GM18870 (cell line): ENCODE measurements around the gene RNF220.

Experiments used
- ATAC-seq: cut with Tn5 transposase; IDR thresholded peaks from one replicate; pipeline ENCODE4 v1.9.1; 2021; ENCODE audit warnings: moderate library complexity; ENCODE audit not compliant: unreplicated experiment

The RNF220 gene

DNA sequence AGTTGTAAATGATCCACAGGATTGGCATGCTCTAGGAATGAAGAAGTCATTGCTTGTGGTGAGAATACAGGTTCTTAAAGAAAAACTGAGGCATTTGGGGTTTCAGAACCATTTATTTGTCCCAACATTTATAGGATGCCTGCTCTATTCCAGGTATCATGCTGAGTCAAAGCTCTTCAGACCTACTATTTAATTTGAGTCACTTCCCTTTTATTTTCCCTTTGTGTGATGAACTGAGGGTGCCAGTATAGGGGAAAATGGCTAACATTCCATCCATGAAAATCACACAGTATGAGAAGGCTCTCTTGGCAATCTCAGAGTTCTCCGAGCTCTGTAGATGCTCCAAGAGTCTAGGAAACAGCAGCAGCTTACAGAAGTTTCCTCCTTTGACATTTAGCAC, 110.4 kb downstream of the RNF220 start:
- ATAC-seq: no peak

DNA sequence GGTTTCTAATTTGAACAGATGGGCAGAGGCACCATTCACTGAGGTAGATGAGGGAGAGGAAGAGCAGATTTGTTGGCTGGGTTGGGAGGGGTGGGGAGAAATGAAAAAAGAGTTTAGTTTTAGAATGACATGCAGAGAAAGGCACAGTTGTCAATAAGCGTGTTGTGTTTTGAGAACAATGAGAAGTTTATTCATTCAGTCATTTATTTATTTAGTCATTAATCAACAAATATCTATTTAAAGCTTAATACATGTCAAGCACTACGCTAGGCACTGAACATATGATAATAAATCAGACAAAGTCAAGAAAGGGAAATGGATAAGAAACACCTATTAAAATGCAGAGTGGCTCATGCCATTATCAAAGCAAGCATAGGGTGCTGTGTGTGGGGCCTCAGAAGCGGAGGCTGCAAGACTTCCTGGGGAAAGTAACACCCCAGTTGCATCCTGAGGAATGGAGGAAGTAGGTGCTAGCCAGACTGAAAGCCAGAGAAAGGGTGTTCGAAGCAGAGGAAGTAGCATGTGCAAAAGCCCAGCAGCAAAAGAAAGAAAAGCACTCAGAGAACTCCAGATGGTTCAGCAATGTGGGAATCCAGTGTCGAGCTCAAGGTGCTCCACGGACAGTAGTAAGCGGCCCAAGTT, 114.1 kb downstream of the RNF220 start:
- ATAC-seq: no peak

DNA sequence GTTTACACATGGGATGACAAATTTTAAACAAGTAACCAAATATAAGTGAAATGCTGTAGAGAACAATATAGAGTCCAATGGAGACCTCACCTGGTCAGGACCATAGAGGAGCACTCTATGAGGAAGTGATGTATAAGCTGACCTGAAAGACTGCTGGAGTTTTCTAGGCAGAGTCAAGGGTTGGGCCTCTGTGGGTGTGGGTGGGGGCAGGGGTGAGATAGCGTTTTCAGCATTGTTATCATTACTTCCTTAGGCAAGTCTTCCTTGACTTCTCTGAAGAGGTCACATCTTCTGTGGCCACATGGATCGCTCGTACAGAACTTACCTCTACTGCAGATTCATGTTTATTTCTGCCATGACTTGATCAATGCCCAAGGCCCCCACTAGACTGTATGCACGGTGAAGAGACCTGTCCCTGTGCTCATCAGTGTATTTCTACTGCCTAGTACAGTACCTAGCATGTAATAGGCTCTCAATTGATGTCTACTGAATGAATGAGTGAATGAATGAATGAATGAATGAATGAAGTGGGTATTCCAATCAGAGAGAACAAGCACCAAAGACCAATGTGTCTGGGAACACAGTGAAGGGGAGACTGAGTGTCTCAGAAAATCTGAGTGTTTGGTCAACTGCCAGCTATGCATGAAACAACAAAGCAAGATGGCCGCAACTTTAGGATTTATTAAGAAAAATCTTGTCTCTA, 116.5 kb downstream of the RNF220 start:
- ATAC-seq: no peak

DNA sequence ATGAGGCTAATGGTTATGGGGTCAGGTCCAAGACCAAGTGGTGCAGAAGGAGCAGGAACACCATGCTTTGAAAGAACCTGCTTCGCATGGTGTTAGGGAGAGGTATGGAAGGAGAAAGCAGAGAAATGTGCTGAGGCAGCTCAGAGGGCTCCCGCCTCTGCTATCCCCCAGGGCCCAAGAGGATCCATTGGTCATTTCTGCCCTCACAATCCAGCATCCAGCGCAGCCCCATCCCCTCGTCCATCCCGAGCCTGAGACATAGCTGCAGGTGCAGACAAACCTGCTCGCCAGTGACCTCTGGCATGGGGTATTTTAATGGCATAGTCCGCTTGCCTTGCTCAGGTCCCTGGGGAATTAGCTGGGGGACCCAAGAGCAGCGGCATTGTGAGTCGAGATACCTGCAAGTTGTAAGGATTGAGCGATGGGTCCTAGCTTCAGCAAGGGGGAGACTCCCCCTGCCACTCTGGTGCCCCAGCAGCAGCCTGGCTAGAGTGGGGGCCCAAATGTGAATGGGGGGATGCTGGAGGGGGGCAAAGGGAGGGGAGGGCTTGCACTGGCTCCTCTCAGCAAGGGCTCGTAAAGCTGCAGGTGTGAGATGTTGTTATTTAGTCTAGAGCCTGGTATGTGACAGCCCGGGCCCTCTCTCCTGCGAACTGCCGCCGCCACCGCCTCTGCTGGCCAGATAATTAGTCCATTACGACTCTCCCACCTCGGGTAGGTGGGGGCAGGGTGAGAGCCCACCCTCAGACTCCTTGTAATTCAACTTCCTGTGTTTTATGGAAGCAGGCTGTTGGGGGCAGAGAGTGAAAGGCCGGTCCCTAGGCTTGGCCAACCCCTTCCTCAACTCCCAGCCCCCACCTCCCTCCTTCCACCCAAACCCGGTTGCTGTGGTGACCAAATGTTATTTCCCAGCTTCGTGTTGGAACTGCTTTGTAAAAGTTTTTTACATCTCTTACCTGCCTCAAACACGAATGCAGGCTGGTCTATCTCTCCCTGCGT, 118.8 kb downstream of the RNF220 start:
- ATAC-seq: no peak

DNA sequence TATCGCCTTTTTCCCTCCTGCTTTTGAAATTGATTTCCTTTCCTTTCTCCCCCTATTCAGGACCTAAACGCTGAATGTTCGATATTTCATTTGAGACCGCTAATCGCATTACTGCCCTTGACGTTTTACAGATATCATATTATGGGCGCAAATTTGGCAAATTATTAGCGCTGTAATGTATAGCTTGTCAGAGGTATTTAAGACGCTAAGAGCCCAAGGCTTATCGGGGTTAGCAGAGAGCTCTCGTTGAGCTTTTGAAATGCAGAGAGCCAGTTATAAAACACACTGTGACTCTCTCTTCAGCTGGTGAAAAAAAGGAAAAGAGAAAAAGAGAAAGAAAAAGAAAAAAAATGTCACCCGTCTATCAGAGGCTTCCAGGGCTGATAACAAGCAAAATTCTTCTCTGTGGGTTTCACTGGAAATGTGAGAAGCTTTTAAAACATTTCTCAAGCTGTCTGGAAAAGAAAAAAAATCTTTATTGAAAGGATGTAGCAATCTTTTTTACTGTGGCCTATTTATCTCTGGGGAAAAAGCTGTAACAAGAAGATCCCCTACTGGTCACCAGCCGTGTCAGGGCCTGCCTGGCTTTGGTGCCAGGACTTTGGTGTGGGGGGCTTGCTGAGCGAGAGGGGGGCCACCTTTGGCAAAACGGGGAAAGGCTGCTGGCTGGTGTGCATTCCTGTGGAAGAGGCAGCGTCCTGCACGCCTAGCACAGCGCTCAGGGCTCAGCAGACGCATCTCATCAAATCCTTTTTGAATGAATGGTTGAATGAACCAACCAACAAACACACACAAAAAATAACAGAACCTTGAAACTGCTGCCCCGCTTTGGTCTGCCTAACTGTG, 119.8 kb downstream of the RNF220 start:
- no peak for ATAC-seq

DNA sequence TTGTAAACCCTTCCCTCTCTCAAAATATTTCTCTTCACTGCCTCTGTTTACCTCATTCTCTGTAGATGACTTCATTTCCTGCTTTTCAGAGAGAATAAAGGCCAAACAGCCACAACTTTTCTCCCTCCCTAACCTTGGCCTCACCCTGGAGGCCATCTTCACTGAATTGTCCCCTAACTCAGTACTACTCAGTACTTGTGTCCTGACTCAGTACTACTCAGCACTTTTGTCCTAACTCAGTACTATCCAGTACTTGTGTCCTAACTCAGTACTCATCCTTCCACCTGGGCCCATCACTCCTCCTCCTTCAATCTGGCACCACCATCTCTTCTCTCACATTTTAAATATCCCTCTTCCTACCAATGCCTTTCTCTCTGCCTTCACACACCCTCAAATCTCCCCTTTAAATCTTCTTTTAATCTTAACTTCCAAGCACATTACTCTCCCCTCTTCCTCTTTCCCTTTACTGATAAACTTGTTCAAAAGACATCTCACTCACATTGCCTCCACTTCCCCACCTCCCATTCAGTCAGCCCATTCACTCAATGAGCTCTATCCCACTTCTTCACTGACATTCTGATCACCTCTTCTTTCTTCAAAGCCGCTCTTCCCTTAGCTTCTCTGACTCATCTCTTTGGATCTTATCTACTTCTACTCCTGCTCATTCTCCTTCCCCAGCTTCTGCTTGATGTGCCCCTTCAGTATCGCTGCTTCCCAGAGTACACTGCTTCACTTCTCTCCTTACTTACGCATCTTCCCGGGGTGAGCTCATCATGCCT, 121.4 kb downstream of the RNF220 start:
- ATAC-seq: no peak

DNA sequence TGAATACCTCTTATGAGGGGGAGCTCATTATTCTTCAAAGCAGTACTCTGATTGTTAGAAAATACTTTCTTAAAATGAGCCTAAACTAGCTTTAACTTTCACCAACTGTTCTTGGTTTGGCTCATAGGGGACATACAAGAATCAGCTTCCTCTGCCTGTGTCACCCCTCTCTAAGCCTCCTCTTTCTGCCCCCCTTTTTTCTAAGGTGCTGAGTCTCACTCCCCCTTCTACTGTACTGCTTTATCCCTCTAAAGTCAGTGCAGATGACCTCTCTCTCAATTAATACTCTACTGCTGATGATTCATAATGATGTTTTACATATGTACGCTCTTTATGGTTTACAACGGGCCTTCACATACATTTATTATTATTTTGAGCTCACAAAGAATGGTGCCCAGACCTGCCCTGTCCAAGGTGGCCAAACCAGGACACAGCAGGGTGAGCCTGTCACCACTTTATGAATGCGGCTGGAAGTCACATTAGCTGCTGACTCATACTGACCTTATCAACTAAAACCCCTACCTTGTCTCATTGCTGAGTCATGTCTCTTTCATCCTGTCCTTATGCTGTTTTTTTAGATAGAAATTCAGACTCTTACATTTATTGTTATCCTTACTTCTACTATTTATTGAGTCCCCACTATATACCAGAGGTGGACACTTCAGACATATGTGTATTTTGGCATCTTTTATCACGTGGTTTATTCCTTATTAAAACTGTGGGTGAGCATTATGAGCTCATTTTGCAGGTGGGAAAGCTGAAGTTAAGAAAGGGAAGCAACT, 126.9 kb downstream of the RNF220 start:
- ATAC-seq: no peak

DNA sequence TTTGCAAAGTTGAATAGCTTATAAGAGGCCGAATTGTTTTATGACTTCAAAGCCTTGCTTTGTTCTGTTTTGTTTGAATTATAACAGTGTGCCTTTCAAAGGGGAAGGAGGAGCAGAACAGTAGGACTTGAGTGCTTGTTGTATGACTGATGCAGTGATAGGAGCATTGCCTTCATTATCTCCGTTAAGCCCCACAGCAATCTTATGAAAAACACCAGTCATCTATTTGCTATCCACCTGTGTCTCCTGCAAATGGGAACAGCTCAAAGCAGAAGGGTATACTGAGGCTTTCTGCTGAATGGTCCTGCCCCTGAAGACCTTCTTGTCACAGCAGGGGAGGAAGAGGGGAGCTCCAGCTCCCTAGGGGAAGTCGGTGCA, 127.5 kb downstream of the RNF220 start:
- ATAC-seq: no peak

DNA sequence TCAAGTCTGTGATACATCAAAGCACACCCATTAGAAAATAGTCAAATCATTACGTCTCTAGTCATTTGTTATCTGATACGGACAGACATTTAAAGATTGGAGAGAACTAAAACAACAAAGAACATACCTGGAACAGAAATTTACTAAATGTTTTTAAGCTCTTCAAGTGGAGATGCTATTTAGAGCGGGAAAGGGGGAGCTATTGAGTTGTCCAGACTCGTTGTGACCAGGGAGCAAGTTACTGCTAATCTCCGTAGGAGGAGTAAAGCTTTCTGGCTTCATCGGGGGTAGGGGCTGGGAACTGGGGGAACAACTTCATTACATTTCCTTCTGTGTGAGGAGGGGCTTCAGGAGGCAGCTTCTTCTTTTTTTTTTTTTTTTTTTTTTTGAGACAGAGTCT, 129.7 kb downstream of the RNF220 start:
- no peak for ATAC-seq

DNA sequence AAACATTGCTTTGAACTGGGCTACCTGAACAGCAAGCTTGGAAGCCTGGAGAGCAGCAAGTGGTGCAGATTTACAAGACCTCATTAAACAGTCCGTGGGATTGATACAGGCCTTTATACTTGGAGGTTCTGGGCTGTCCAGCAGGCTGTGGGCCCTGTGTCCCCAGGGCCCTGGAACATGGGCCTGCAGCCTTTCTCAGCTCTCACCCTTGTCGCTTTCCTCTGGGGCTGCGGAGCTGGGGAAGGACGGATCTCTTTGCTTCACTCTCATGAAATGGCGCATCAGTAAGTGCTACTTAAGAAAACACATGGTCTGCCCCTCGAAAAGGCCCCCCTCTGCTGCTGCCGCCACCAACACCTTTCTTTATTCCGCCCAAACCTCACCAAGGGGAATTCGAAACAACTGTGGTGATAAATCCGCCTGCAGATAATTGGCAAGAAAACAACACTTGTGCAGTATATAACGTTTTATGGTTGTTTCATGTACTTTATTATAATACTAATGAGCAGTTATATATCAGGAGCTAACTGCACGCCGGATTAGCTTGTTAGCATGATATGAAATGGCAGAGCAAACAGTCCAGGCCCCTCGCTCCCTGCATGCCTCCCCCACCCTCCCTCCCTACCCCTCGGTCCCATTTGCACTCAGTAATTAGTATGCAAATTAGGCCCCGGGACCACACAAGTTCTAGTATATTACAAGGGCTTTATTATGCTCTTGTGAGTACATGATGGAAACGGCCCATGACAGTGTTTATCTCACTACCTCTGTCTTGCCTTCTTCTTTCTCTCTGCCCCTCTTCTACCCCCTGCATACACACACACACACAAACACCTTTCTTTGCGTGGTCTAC, 131.5 kb downstream of the RNF220 start:
- ATAC-seq: no peak

DNA sequence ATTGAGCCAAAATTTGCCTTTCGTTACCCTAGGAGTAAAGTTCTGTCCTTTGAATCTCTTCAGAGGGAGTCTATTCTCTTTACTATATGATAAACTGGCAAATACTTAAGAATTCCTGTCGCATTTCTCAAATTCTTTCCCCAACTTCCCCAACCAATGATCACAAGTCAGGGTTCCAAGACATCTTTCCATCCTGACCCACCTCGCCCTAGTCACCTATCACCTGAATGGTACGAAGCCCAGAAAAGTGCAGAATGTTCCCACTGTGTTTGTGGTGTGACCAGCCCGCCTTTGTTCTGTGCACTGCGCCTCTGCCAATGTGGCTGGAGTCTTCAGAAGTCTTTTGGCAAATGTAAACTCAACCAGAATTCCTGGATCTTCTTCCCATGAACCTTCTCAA, 132.5 kb downstream of the RNF220 start:
- ATAC-seq: no peak

DNA sequence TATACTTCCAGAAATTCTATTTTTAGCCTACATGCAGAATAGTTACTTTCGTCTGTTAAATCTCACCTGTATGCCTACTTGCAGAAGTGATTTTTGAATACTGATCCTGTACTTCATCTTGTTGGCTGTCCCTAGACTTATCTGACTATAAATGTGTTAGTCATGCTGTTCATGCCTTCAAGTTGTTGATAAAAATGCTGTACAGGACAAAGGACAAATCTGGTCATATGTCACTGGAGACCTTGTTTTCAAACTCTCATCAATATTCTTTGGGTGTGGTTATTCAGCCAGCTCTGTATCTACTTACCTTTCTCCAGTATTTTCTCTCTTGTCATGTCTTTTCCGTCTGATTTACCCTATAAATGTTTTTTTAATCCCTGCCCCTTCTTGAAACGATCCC, 132.9 kb downstream of the RNF220 start:
- ATAC-seq: no peak

DNA sequence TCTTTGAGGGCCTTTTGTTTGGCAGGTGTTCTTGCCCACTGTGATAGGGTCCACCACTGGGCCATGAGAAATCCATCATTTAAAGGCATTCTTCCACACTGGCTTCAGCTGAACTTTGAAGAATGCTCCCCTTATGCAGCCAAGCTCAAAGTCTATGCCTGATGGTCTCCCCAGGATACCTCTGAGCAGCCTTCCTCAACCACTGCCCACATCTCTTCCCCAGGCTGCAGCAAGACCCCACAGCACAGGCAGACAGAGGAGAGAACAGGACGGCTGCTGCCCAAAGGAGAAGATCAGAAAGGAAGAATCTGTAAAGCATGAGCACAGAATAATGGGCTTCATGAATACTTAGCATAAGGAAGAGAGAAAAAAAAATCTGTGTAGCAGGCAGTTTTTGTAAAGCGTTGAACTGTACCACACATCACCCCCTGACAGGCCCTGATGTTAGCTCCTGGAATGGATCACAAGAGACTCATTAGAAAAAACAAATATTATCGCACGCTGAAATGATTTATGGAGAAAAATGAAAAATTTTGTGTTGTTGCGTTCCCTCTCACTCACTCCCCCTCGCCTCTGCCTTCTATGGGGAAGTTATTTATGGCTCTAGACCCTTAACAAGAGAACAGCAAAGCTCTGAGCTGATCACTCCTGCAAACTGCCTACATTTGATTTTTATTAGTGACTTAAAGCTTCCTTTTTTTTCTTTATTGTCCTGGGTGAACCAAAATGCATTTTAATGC, 135.1 kb downstream of the RNF220 start:
- ATAC-seq: no peak

DNA sequence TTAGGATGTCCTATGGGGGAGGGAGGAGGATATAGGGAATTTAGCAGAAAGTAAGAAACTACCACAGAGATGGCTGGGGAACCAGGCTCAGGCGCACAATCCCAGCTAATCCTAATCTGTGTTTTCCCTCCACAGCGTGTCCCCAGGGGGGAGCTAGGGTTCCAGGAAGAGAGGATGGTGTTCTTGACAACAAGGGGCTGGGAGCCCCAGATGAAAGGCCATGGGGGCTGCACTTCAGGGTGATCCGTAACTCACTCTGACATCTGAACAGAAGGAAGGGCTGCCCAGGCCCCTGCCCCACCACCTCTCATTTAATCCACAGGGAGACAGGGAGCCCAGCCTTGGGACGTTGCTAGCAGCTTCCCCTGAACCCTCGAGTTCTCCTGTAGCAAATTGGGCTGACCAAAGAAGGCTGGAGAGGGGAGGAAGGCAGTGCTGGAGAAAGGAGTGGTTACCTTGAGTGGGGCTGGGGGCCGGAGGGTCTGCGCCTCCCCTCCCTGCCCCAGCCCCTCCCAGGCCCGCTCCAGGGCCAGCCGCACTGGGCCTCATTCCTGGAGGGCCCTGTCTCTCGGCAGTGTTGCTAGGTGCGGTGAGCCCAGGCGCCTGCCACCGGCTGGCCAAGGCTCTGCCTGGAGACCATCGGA, 137.5 kb downstream of the RNF220 start:
- ATAC-seq: no peak

DNA sequence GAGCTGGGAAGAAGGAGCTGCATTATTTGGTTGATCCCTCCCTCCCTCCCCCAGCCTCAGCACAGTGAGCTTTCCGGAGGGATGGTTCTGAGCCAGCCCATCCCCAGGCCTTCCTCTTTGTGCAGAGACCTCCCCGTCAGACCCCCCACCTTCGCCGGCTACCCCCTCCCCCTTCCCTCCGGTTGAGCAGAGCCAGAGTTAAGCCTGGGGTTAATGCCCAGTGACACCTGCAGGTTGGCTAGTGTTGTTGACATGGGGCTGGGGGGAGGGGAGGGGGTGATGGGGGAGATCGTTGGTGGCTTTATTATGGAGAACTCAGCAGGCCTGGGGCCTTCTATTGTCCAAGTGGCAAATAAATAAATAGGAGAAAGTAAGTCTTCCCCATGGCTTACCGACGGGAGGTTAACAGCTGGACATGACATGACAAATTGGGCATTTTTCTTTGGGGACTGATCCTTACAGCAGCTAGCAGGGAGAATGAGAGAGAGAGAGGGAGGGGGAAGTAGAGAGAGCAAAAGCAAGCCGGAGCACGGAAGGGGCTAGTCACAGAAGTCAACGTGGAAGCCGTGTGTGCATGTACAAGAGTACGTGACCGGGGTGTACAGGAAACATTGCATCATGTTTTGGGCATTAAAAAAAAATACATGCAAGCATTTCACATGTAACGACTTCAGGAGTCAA, 138.1 kb downstream of the RNF220 start:
- no peak for ATAC-seq

DNA sequence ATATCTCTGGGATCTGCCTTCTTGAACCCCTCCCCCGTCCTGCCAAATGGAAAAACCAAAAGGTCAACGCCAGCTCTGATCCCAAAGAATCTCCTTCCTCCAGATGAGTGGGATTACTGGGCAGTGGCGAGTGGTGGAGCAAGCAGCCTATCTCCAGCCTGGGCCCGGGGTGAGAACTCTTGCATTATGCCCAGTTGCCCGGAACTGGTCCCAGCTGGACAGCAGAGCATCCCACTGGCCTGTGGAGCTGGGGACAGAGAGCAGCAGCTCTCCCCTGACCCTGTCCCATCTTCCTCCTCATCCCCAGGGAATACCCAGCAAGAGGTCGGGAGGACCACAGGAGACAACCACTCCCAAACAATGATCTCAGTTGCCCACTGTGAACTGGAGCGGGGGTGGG, 138.7 kb downstream of the RNF220 start:
- no peak for ATAC-seq

DNA sequence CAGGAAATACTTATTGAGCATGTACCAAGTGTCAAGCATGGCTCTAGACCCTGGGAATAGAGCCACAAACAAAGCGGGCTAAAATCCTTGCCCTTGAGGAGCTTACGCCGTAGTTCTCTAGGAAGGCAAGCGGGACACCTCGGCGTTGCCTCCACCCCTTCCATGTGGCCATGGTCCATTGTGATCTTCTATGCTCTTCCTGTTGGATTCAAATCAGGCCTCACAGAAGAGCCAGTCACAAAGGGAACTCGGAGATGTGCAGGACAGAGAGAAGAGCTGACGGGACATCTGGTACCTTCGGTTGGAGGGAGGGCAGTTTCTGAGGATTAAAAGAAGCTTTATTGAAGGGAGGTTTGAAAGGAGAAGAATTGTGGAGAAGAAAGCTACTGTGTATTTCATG, 139.9 kb downstream of the RNF220 start:
- ATAC-seq: no peak
